Fibroblast of the aortic adventitia (primary cell): ENCODE measurements around the gene ORC6. TPM values are rescaled to one million over a fixed set of nuclear protein-coding genes. Genes with fewer than 3 reads are reported as not detected.

Experiments used
- DNase-seq: peaks from one replicate; pipeline ENCODE4 v3.0.0-alpha.2; 2010; ENCODE audit warnings: low read depth
- H3K4me3 ChIP-seq: 2 replicates; pipeline ENCODE4 v1.5.1; 2011; ENCODE audit warnings: low read depth, mild to moderate bottlenecking, control low read depth, low read length, moderate library complexity
- total RNA-seq: library from RNA; depleted of rRNA; stranded (reverse); fragments of >200 nt; gene quantifications from 2 replicates; pipeline ENCODE4 v1.2.3, GENCODE V29; 2012; ENCODE audit warnings: low replicate concordance
- TF ChIP-seq, protein P1 (sequence below): IDR thresholded peaks from 2 replicates; pipeline ENCODE4 v1.5.1; 2011; ENCODE audit warnings: mild to moderate bottlenecking, low read length, control low read depth, inconsistent platforms; ENCODE audit not compliant: insufficient read depth

ORC6 gene
- total RNA-seq, 1 donor: 17.2 TPM

DNA sequence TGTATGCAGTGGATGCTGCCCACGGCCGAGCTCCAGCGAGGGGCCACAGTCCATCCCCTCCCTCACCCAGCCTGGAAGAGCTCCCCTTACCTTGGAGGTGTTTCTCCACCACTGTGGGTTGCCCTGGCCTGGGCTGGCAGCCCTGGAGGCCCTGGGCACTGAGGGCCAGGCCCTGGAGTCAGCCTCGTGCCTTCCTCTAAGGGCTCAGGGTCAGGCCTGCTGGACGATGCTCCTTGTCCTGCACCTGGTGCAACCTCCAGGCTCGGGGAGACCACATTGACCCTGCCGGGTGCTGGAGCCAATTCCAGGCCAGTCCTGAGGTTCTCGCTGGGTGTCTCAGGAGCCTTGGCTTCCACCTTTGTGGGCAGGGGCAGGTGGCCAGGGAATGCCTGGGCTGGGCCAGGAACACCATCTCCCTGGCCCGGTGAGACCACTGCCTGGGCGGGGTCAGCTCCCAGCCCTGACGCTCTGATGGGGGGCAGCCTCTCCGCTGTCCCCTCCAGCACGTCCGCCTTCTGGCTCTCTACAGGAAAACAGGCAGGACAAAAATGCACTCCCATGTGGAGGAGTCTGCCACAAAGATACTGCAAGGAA lies 48.3 kb downstream of the ORC6 start:
- H3K4me3 ChIP-seq: no peak overlapping the region
- no peak for DNase-seq
- TF ChIP-seq, protein P1, sequence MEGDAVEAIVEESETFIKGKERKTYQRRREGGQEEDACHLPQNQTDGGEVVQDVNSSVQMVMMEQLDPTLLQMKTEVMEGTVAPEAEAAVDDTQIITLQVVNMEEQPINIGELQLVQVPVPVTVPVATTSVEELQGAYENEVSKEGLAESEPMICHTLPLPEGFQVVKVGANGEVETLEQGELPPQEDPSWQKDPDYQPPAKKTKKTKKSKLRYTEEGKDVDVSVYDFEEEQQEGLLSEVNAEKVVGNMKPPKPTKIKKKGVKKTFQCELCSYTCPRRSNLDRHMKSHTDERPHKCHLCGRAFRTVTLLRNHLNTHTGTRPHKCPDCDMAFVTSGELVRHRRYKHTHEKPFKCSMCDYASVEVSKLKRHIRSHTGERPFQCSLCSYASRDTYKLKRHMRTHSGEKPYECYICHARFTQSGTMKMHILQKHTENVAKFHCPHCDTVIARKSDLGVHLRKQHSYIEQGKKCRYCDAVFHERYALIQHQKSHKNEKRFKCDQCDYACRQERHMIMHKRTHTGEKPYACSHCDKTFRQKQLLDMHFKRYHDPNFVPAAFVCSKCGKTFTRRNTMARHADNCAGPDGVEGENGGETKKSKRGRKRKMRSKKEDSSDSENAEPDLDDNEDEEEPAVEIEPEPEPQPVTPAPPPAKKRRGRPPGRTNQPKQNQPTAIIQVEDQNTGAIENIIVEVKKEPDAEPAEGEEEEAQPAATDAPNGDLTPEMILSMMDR: no peak

DNA sequence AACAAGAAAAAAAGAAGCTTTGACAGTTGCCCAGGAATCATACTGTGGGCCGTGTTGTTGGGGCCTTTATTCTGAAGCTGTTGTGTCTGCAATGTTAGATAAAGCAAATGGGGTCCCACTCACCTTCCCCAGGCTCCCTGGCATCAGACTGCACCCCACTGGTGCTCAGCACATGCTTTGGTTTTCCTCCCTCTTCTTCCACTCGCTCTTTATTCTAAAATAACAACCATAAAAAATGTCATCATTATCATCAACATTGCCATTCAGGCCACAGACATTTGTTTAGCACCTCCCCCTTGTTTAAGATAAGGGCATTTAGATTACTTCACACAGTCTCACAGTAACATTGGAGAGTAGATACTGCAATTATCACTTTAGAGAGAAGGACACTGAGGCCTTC lies 50.5 kb downstream of the ORC6 start:
- no peak for DNase-seq
- H3K4me3 ChIP-seq: no peak overlapping the region
- TF ChIP-seq, protein P1: no peak

DNA sequence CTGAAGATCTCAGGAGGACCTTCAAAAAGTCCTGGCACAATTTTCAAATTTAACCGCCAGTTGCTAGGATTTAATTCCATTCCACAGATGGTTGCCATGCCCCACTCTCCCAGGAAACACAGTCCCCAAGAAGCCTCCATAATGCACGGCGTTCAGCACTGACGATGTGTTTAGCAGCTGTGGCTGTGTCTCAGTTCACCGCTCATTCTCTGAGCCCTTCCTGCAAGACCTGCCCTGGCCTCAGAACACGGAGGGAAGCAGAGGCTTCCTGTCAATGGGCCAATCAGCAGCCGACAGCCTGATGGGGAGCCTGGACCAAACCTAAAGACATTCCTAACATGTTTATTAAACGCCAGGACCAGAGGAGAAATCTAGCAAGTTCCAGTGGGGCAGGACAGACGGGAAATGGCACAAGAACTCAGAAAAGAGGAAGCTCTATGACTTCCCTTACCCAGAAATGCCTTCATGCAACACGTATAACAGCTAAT lies 53.8 kb downstream of the ORC6 start:
- DNase-seq: peak; percentile 29
- TF ChIP-seq, protein P1: no peak
- H3K4me3 ChIP-seq: no peak overlapping the region

DNA sequence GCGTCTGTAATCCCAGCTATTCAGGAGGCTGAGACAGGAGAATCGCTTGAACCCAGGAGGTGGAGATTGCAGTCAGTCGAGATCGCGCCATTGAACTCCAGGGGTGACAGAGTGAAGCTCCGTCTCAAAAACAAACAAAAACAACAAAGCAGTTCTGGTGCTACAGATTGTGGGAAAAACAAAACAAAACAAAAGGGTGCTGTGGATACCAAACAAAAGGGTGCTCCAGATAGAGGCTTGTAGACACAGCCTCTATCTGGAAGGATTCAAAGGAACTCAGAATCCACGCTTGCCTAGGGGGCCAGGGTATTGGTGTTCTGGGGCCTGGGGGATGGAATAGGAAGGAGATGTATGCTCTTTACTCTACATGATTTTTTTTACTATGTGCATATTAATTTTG lies 56.2 kb downstream of the ORC6 start:
- H3K4me3 ChIP-seq: no peak overlapping the region
- TF ChIP-seq, protein P1: no peak
- DNase-seq: no peak

DNA sequence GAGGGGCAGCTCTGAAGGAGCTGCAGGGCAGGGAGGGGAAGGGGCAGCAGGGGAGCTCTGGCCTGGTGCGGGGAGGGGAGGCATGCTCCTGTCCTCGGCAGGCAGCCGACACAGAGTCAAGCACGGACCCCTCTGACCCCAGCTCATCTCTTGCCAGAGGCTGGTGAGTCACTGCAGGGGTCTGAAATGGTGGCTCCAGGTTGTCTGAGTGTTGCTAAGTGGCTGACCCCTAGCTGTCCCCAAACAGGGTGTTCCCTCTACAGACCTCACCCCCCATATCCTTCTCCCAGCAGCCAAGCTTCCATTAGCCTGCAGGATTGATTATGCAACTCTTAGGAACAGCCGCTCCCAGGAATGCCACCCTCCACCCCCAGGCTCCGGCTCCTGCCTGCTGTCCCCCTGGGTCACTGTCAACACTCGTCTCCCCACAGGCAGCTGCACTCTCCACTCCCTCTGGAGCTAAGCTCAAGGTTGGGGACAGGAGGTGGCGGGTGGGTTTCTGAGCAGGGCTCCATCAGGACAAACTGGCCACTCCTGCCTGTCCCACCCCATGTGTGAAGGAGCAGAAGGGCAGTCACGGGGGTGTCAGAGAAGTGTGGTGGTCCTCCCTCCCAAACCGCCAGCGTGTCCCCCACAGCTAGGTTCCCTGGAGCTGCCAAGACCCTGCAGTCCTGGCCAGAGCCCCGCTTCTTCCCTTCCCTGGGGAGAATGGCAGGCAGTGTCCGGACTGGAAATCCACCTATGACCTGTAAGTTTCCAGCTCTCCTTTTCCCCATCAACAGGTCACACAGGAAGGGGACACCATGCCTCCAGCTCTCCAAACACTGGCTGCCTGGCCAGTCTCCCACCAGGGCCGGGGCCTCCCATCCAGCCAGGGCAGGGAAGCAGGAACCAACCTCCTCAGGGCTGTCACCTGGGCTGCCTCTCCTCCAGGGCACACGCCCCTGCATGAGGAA lies 57.6 kb downstream of the ORC6 start:
- H3K4me3 ChIP-seq: no peak overlapping the region
- DNase-seq: no peak
- TF ChIP-seq, protein P1: no peak

Other genes with a start within 250 kb of the ORC6 start
- 7.6 and 28.9 TPM in 2 replicates for gene SHCBP1, start 68.3 kb upstream of the ORC6 start, total RNA-seq
- 154 and 347 TPM in 2 replicates for gene VPS35, start 481 bp upstream of the ORC6 start, total RNA-seq
- under 0.01 TPM in 1 of 2 replicates, not detected in the other for gene MYLK3, start 58.7 kb downstream of the ORC6 start, total RNA-seq
- 9.6 and 10.1 TPM in 2 replicates for gene C16orf87, start 141.5 kb downstream of the ORC6 start, total RNA-seq
- 2.2 and 9.7 TPM in 2 replicates for gene GPT2, start 194.7 kb downstream of the ORC6 start, total RNA-seq